Epithelial cell of proximal tubule (primary cell): ENCODE results near the gene MFAP3L. TPM values are rescaled to one million over a fixed set of nuclear protein-coding genes. Genes with fewer than 3 reads are reported as not detected.

ENCODE experiments used
- DNase-seq: peaks from one replicate; pipeline ENCODE4 v3.0.0-alpha.2; 2011; ENCODE audit warnings: low read depth
- H3K4me3 ChIP-seq: 2 replicates; pipeline ENCODE4 v1.5.1; 2011; ENCODE audit warnings: low read depth, mild to moderate bottlenecking, low read length
- CTCF ChIP-seq: conservative IDR thresholded peaks from 2 replicates; pipeline ENCODE4 v1.5.1; 2012; ENCODE audit warnings: low read depth, mild to moderate bottlenecking, low read length
- total RNA-seq: library from RNA; depleted of rRNA; stranded (reverse); fragments of >200 nt; gene quantifications from 2 replicates; pipeline ENCODE4 v1.2.3, GENCODE V29; 2015

Gene MFAP3L
- total RNA-seq, 1 donor from 2014 or later: 10.2 TPM

- DNase-seq: no peak
- H3K4me3 ChIP-seq: no peak overlapping the region
- no peak for TF ChIP-seq CTCF
Observed at GRCh38 chr4:170003071-170004070, 22.8 kb downstream of the MFAP3L start.

GRCh38 chr4:170001745-170002267, 24.4 kb downstream of the MFAP3L start:
- no peak for TF ChIP-seq CTCF
- H3K4me3 ChIP-seq: no peak overlapping the region
- DNase-seq: no peak

- no peak overlapping the region for H3K4me3 ChIP-seq
- DNase-seq: no peak
- no peak for TF ChIP-seq CTCF
Observed at GRCh38 chr4:170001011-170001744, 25.0 kb downstream of the MFAP3L start.

- H3K4me3 ChIP-seq: no peak overlapping the region
- no peak for TF ChIP-seq CTCF
- DNase-seq: no peak
Observed at GRCh38 chr4:169999923-170000322, 26.3 kb downstream of the MFAP3L start.

GRCh38 chr4:169998981-169999380, 27.2 kb downstream of the MFAP3L start:
- TF ChIP-seq CTCF: no peak
- H3K4me3 ChIP-seq: no peak overlapping the region
- DNase-seq: no peak

GRCh38 chr4:169996379-169997240, 29.6 kb downstream of the MFAP3L start:
- no peak for DNase-seq
- H3K4me3 ChIP-seq: no peak overlapping the region
- no peak for TF ChIP-seq CTCF
